Neural progenitor cell (in vitro differentiated cells): ENCODE measurements around the gene ATOH8. TPM values are rescaled to one million over a fixed set of nuclear protein-coding genes. Genes with fewer than 3 reads are reported as not detected.

Experiments
- DNase-seq: peaks from one replicate; pipeline ENCODE4 v3.0.0-alpha.2; 2016; ENCODE audit warnings: low spot score
- H2AFZ ChIP-seq: fragments of 200-600 bp; sonication (generic); replicated peaks from 2 replicates; pipeline ENCODE4 v1.6.1; 2016; ENCODE audit warnings: antibody characterized with exemption
- H3F3A ChIP-seq: fragments of 200-600 bp; sonication (generic); 2 replicates; pipeline ENCODE4 v1.6.1; 2016; ENCODE audit warnings: antibody characterized with exemption, low read depth
- H3K27ac ChIP-seq: fragments of 200-600 bp; sonication (generic); 2 replicates; pipeline ENCODE4 v1.5.1; 2016; ENCODE audit warnings: mild to moderate bottlenecking
- H3K27me3 ChIP-seq: fragments of 200-600 bp; sonication (generic); 2 replicates; pipeline ENCODE4 v1.6.1; 2016; ENCODE audit warnings: mild to moderate bottlenecking, moderate library complexity
- H3K36me3 ChIP-seq: fragments of 200-600 bp; sonication (generic); 2 replicates; pipeline ENCODE4 v1.5.1; 2016
- H3K4me1 ChIP-seq: fragments of 200-600 bp; sonication (generic); 2 replicates; pipeline ENCODE4 v1.6.1; 2016; ENCODE audit warnings: mixed run types
- H3K4me2 ChIP-seq: fragments of 200-600 bp; sonication (generic); 2 replicates; pipeline ENCODE4 v1.6.1; 2016
- H3K4me3 ChIP-seq: fragments of 200-600 bp; sonication (generic); 2 replicates; pipeline ENCODE4 v1.5.1; 2016
- H3K79me2 ChIP-seq: fragments of 200-600 bp; sonication (generic); 2 replicates; pipeline ENCODE4 v1.6.1; 2016; ENCODE audit warnings: low read depth
- H3K9ac ChIP-seq: fragments of 200-600 bp; sonication (generic); 2 replicates; pipeline ENCODE4 v1.6.1; 2016
- H3K9me3 ChIP-seq: fragments of 200-600 bp; sonication (generic); 2 replicates; pipeline ENCODE4 v1.5.1; 2016; ENCODE audit warnings: low read depth
- H4K20me1 ChIP-seq: fragments of 200-600 bp; sonication (generic); 2 replicates; pipeline ENCODE4 v1.6.1; 2016; ENCODE audit warnings: low read depth
- H3K27ac Mint-ChIP-seq: 3 replicates; pipeline ENCODE4 v1.8.0; 2021; ENCODE audit warnings: mixed read lengths
- H3K27me3 Mint-ChIP-seq: 2 replicates; pipeline ENCODE4 v1.8.0; 2022; ENCODE audit warnings: low read depth, mild to moderate bottlenecking, inconsistent platforms, moderate library complexity, mixed read lengths; ENCODE audit not compliant: insufficient read depth
- H3K36me3 Mint-ChIP-seq: 3 replicates; pipeline ENCODE4 v1.8.0; 2021; ENCODE audit warnings: mixed read lengths
- H3K4me1 Mint-ChIP-seq: 3 replicates; pipeline ENCODE4 v1.8.0; 2021; ENCODE audit warnings: mixed read lengths
- H3K4me3 Mint-ChIP-seq: 3 replicates; pipeline ENCODE4 v1.8.0; 2021; ENCODE audit warnings: mild to moderate bottlenecking, moderate library complexity, mixed read lengths
- H3K9me3 Mint-ChIP-seq: 3 replicates; pipeline ENCODE4 v1.8.0; 2020; ENCODE audit warnings: mixed read lengths
- CTCF ChIP-seq: fragments of 200-600 bp; sonication (generic); IDR thresholded peaks from 2 replicates; pipeline ENCODE4 v1.5.1; 2017; ENCODE audit warnings: antibody characterized with exemption, mild to moderate bottlenecking
- EZH2 ChIP-seq: fragments of 200-600 bp; sonication (generic); IDR thresholded peaks from 2 replicates; pipeline ENCODE4 v1.6.1; 2017; ENCODE audit warnings: antibody characterized with exemption, mild to moderate bottlenecking, moderate library complexity
- EZH2phosphoT487 ChIP-seq: fragments of 200-600 bp; sonication (generic); IDR thresholded peaks from 2 replicates; pipeline ENCODE4 v1.6.1; 2017; ENCODE audit warnings: antibody characterized with exemption
- total RNA-seq: library from RNA; depleted of rRNA; stranded (reverse); fragments of >200 nt; gene quantifications from 2 replicates; pipeline ENCODE4 v1.2.3, GENCODE V29; 2015; ENCODE audit warnings: low replicate concordance

ATOH8 gene
- total RNA-seq, 1 donor from 2014 or later = not detected

GRCh38 chr2:85793584-85793983, 39.8 kb downstream of the ATOH8 start:
- Histone ChIP-seq H3F3A (peaks cover 8% of the 10 kb centered on the region), H3K36me3 (no peaks in the 10 kb centered on the region), H2AFZ (no peak overlapping the region), H3K9ac (no peak overlapping the region), H3K4me1 (peaks cover 13% of the 10 kb centered on the region), H3K79me2 (no peaks in the 10 kb centered on the region), H3K27ac (no peak overlapping the region), H3K4me3 (no peak overlapping the region), H3K4me2 (no peak overlapping the region), H4K20me1 (no peaks in the 10 kb centered on the region), H3K27me3 (peaks cover 8% of the 10 kb centered on the region), H3K9me3 (no peaks in the 10 kb centered on the region)
- no peak for TF ChIP-seq CTCF
- no peak for TF ChIP-seq EZH2
- TF ChIP-seq EZH2phosphoT487 = no peak
- no peak overlapping the region for H3K4me3 Mint-ChIP-seq
- H3K36me3 Mint-ChIP-seq = no peaks in the 10 kb centered on the region
- no peak overlapping the region for H3K27ac Mint-ChIP-seq
- peaks cover 6% of the 10 kb centered on the region for H3K27me3 Mint-ChIP-seq
- H3K4me1 Mint-ChIP-seq = peaks cover 72% of the 10 kb centered on the region
- DNase-seq = no peak
- H3K9me3 Mint-ChIP-seq = no peaks in the 10 kb centered on the region

- Histone ChIP-seq H3K4me2 (no peak overlapping the region), H3K9ac (no peak overlapping the region), H3F3A (peaks cover 8% of the 10 kb centered on the region), H4K20me1 (no peaks in the 10 kb centered on the region), H3K36me3 (no peaks in the 10 kb centered on the region), H3K27me3 (peaks cover 8% of the 10 kb centered on the region), H3K9me3 (no peaks in the 10 kb centered on the region), H3K4me3 (no peak overlapping the region), H3K79me2 (no peaks in the 10 kb centered on the region), H3K27ac (no peak overlapping the region), H2AFZ (no peak overlapping the region), H3K4me1 (peaks cover 13% of the 10 kb centered on the region)
- H3K4me1 Mint-ChIP-seq = peaks cover 72% of the 10 kb centered on the region
- H3K27me3 Mint-ChIP-seq = peaks cover 6% of the 10 kb centered on the region
- no peaks in the 10 kb centered on the region for H3K9me3 Mint-ChIP-seq
- TF ChIP-seq EZH2 (no peak), EZH2phosphoT487 (no peak), CTCF (no peak)
- H3K36me3 Mint-ChIP-seq = no peaks in the 10 kb centered on the region
- no peak overlapping the region for H3K27ac Mint-ChIP-seq
- H3K4me3 Mint-ChIP-seq = no peak overlapping the region
- no peak for DNase-seq
Observed at GRCh38 chr2:85794038-85794441, 40.2 kb downstream of the ATOH8 start.

GRCh38 chr2:85794491-85795121, 40.8 kb downstream of the ATOH8 start:
- H3K27me3 ChIP-seq = peaks cover 3% of the 10 kb centered on the region
- Mint-ChIP-seq H3K27me3 (peaks cover 6% of the 10 kb centered on the region), H3K4me1 (peaks cover 72% of the 10 kb centered on the region), H3K9me3 (no peaks in the 10 kb centered on the region), H3K4me3 (no peak overlapping the region), H3K36me3 (no peaks in the 10 kb centered on the region), H3K27ac (no peak overlapping the region)
- no peak for TF ChIP-seq CTCF
- TF ChIP-seq EZH2phosphoT487 = no peak
- no peak for TF ChIP-seq EZH2
- no peaks in the 10 kb centered on the region for H3K79me2 ChIP-seq
- H3K4me3 ChIP-seq = no peak overlapping the region
- H3K36me3 ChIP-seq = no peaks in the 10 kb centered on the region
- H3K9ac ChIP-seq = no peak overlapping the region
- H3K4me1 ChIP-seq = peaks cover 13% of the 10 kb centered on the region
- no peaks in the 10 kb centered on the region for H4K20me1 ChIP-seq
- no peak for DNase-seq
- no peak overlapping the region for H3K27ac ChIP-seq
- no peak overlapping the region for H2AFZ ChIP-seq
- H3F3A ChIP-seq = peaks cover 8% of the 10 kb centered on the region
- no peaks in the 10 kb centered on the region for H3K9me3 ChIP-seq
- H3K4me2 ChIP-seq = no peak overlapping the region
